Stimulated activated CD8-positive, alpha-beta memory T cell treated with anti-CD3 and anti-CD28 coated beads, Interleukin-15, amount 100 ng/mL, for 48 hours (primary cell): Measurements from ENCODE around the gene WDR33.

Experiments used
- DNase-seq, 2 donors: peaks; one replicate each; pipeline ENCODE4 v3.0.0-alpha.2; 2020; ENCODE audit warnings: low read depth in 2 of 2

The WDR33 gene

GRCh38 chr2:127672341-127673224 lies 138.4 kb downstream of the WDR33 start:
- DNase-seq = no peak

GRCh38 chr2:127671557-127672302 lies 139.2 kb downstream of the WDR33 start:
- DNase-seq = no peak

- DNase-seq = no peak
Observed at GRCh38 chr2:127670957-127671290, 140.0 kb downstream of the WDR33 start.

- no peak for DNase-seq
Observed at GRCh38 chr2:127670055-127670956, 140.7 kb downstream of the WDR33 start.

GRCh38 chr2:127669056-127669455 lies 141.9 kb downstream of the WDR33 start:
- DNase-seq = no peak

GRCh38 chr2:127665267-127665893 lies 145.6 kb downstream of the WDR33 start:
- no peak for DNase-seq

GRCh38 chr2:127664895-127665225 lies 146.1 kb downstream of the WDR33 start:
- DNase-seq = no peak

- no peak for DNase-seq
Observed at GRCh38 chr2:127664065-127664894, 146.7 kb downstream of the WDR33 start.

- DNase-seq = no peak
Observed at GRCh38 chr2:127663566-127664064, 147.4 kb downstream of the WDR33 start.

- DNase-seq = no peak
Observed at GRCh38 chr2:127662937-127663565, 147.9 kb downstream of the WDR33 start.

- no peak for DNase-seq
Observed at GRCh38 chr2:127661949-127662510, 148.9 kb downstream of the WDR33 start.

GRCh38 chr2:127661072-127661649 lies 149.8 kb downstream of the WDR33 start:
- DNase-seq = no peak

- no peak for DNase-seq
Observed at GRCh38 chr2:127660291-127660578, 150.7 kb downstream of the WDR33 start.

GRCh38 chr2:127659408-127660290 lies 151.3 kb downstream of the WDR33 start:
- DNase-seq = no peak

GRCh38 chr2:127658641-127659407 lies 152.1 kb downstream of the WDR33 start:
- no peak for DNase-seq

GRCh38 chr2:127658146-127658545 lies 152.8 kb downstream of the WDR33 start:
- no peak for DNase-seq

GRCh38 chr2:127657232-127657595 lies 153.8 kb downstream of the WDR33 start:
- no peak for DNase-seq
